IMR-90 (cell line): ENCODE measurements around the gene IQSEC1. TPM values are rescaled to one million over a fixed set of nuclear protein-coding genes. Genes with fewer than 3 reads are reported as not detected.

ENCODE experiments used
- ATAC-seq: fragments of 200-7000 bp; cut with Tn5 transposase; 2 replicates; pipeline ENCODE4 v1.9.1; 2020; ENCODE audit warnings: low read depth, mild to moderate bottlenecking, moderate library complexity
- BruUV-seq: library from RNA; stranded (reverse); fragments of 400-500 nt; replicated peaks from 2 replicates; lab custom pipeline; 2021; lab: Mats Ljungman, UMichigan
- CTCF ChIA-PET: fragments of 300-600 bp; formaldehyde crosslinking; extraction: SDS; loops from one replicate; lab custom pipeline; 2021; ENCODE audit warnings: antibody characterized with exemption; lab: Yijun Ruan, JAX
- POLR2A ChIA-PET: fragments of 300-600 bp; sonication (Branson Sonifier 250); formaldehyde crosslinking; loops from one replicate; lab custom pipeline; 2022; ENCODE audit warnings: antibody characterized with exemption; ENCODE audit not compliant: unreplicated experiment; lab: Charles Lee
- DNase-seq: peaks from one replicate; pipeline ENCODE4 v3.0.0; 2013
- H2AFZ ChIP-seq: replicated peaks from 2 replicates; pipeline ENCODE3; 2013; ENCODE audit warnings: low read length, mild to moderate bottlenecking; ENCODE audit not compliant: poor library complexity
- H2AK5ac ChIP-seq: 2 replicates; pipeline ENCODE4 v1.6.1; 2013; ENCODE audit warnings: low read depth, low read length, inconsistent platforms
- H2AK9ac ChIP-seq: replicated peaks from 2 replicates; pipeline ENCODE3; 2013; ENCODE audit warnings: mild to moderate bottlenecking, low read depth, low read length, moderate library complexity; ENCODE audit not compliant: poor library complexity
- H2BK120ac ChIP-seq: 2 replicates; pipeline ENCODE4 v1.6.1; 2013; ENCODE audit warnings: low read depth, low read length, inconsistent platforms
- H2BK15ac ChIP-seq: 3 replicates; pipeline ENCODE4 v1.6.1; 2013; ENCODE audit warnings: low read depth, low read length, inconsistent platforms
- H2BK20ac ChIP-seq: 2 replicates; pipeline ENCODE4 v1.6.1; 2013; ENCODE audit warnings: low read depth, mild to moderate bottlenecking, inconsistent platforms, low read length, moderate library complexity
- H2BK5ac ChIP-seq: 2 replicates; pipeline ENCODE4 v1.6.1; 2013; ENCODE audit warnings: mild to moderate bottlenecking, low read depth, low read length, inconsistent platforms; ENCODE audit not compliant: poor library complexity, severe bottlenecking
- H3K14ac ChIP-seq: replicated peaks from 2 replicates; pipeline ENCODE4 v1.6.1; 2013; ENCODE audit warnings: low read depth, low read length, inconsistent platforms
- H3K18ac ChIP-seq: 2 replicates; pipeline ENCODE4 v1.6.1; 2013; ENCODE audit warnings: low read depth, low read length, control low read depth
- H3K23ac ChIP-seq: 2 replicates; pipeline ENCODE4 v1.6.1; 2013; ENCODE audit warnings: low read depth, low read length, inconsistent platforms
- H3K27ac ChIP-seq: 2 replicates; pipeline ENCODE4 v1.5.1; 2013; ENCODE audit warnings: mild to moderate bottlenecking, control low read depth, low read length; ENCODE audit not compliant: insufficient read depth
- H3K27me3 ChIP-seq: 2 replicates; pipeline ENCODE4 v1.6.1; 2013; ENCODE audit warnings: low read length; ENCODE audit not compliant: control insufficient read depth, insufficient read depth
- H3K36me3 ChIP-seq: 2 replicates; pipeline ENCODE4 v1.6.1; 2013; ENCODE audit warnings: low read length, mixed read lengths; ENCODE audit not compliant: control insufficient read depth, insufficient read depth
- H3K4ac ChIP-seq: 2 replicates; pipeline ENCODE4 v1.6.1; 2013; ENCODE audit warnings: low read depth, low read length, inconsistent platforms
- H3K4me1 ChIP-seq: 2 replicates; pipeline ENCODE4 v1.6.1; 2013; ENCODE audit warnings: low read length, mixed read lengths; ENCODE audit not compliant: control insufficient read depth, insufficient read depth
- H3K4me2 ChIP-seq: 2 replicates; pipeline ENCODE4 v1.6.1; 2013; ENCODE audit warnings: low read depth, mild to moderate bottlenecking, control low read depth, low read length, moderate library complexity
- H3K4me3 ChIP-seq: 2 replicates; pipeline ENCODE4 v1.5.1; 2013; ENCODE audit warnings: low read depth, mild to moderate bottlenecking, control low read depth, low read length, moderate library complexity; ENCODE audit not compliant: insufficient read depth
- H3K56ac ChIP-seq: 2 replicates; pipeline ENCODE4 v1.6.1; 2013; ENCODE audit warnings: low read length, inconsistent platforms; ENCODE audit not compliant: insufficient read depth; ENCODE audit errors: extremely low read depth
- H3K79me1 ChIP-seq, 2 experiments: 2 replicates each; pipeline ENCODE4 v1.6.1; 2013; ENCODE audit warnings: low read length in 2 of 2, inconsistent platforms in 1 of 2, low read depth in 1 of 2
- H3K9ac ChIP-seq: 2 replicates; pipeline ENCODE4 v1.6.1; 2013; ENCODE audit warnings: low read depth, low read length, control low read depth
- H3K9me1 ChIP-seq: 2 replicates; pipeline ENCODE4 v1.6.1; 2013; ENCODE audit warnings: low read length, inconsistent platforms; ENCODE audit not compliant: insufficient read depth
- H3K9me3 ChIP-seq: 2 replicates; pipeline ENCODE4 v1.6.1; 2013; ENCODE audit warnings: low read length; ENCODE audit not compliant: control insufficient read depth, insufficient read depth
- H4K20me1 ChIP-seq: 2 replicates; pipeline ENCODE4 v1.6.1; 2013; ENCODE audit warnings: low read length, inconsistent platforms; ENCODE audit not compliant: insufficient read depth
- H4K5ac ChIP-seq: 2 replicates; pipeline ENCODE4 v1.6.1; 2013; ENCODE audit warnings: mild to moderate bottlenecking, low read depth, low read length, control low read depth
- H4K8ac ChIP-seq, 2 experiments: 2 replicates each; pipeline ENCODE4 v1.6.1; 2013; ENCODE audit warnings: low read depth in 2 of 2, low read length in 2 of 2, control low read depth in 1 of 2, inconsistent platforms in 1 of 2
- H4K91ac ChIP-seq: 2 replicates; pipeline ENCODE4 v1.6.1; 2013; ENCODE audit warnings: low read depth, low read length, inconsistent platforms; ENCODE audit not compliant: insufficient read depth
- FOS ChIP-seq: fragments of 150-350 bp; IDR thresholded peaks from 2 replicates; pipeline ENCODE4 v1.6.1; 2016; ENCODE audit warnings: low read depth, low read length
- MAFK ChIP-seq: IDR thresholded peaks from 2 replicates; pipeline ENCODE4 v1.6.1; 2012; ENCODE audit warnings: low read depth, low read length, improper control_type of control experiment
- NFE2L2 ChIP-seq: fragments of 150-350 bp; IDR thresholded peaks from 2 replicates; pipeline ENCODE4 v1.6.1; 2016; ENCODE audit warnings: low read depth, mild to moderate bottlenecking, low read length
- POLR2A ChIP-seq: IDR thresholded peaks from 2 replicates; pipeline ENCODE4 v1.6.1; 2012; ENCODE audit warnings: mild to moderate bottlenecking, low read depth, low read length
- RAD21 ChIP-seq: IDR thresholded peaks from 2 replicates; pipeline ENCODE4 v1.6.1; 2012; ENCODE audit warnings: low read length, improper control_type of control experiment
- RFX5 ChIP-seq: IDR thresholded peaks from 2 replicates; pipeline ENCODE4 v1.8.0; 2012; ENCODE audit warnings: low read depth, mild to moderate bottlenecking, low read length, moderate library complexity
- SMC3 ChIP-seq: fragments of 150-350 bp; IDR thresholded peaks from 2 replicates; pipeline ENCODE4 v1.6.1; 2016; ENCODE audit warnings: low read depth, mild to moderate bottlenecking, antibody characterized with exemption, low read length, moderate library complexity
- WGBS, 2 experiments: methylation state at CpG; one replicate each; pipeline versions ENCODE4 v1.1.5 to v1.1.7; 2013; ENCODE audit warnings: missing lambda C conversion rate in 2 of 2; ENCODE audit not compliant: insufficient read length in 1 of 2; ENCODE audit errors: extremely low coverage in 2 of 2; 5-methylcytosine and 5-hydroxymethylcytosine counted together
- dilution Hi-C: fragments of 300-500 bp; cut with HindIII; formaldehyde crosslinking; loops from one replicate; pipeline ENCODE4 v1.14.3; 2018; ENCODE audit warnings: low sequenced_read_pairs; ENCODE audit not compliant: unreplicated experiment
- in situ Hi-C: fragments of 300-500 bp; cut with MboI; formaldehyde crosslinking; loops from 3 replicates; pipeline ENCODE4 v1.14.3; 2019; ENCODE audit warnings: low sequenced_read_pairs, inconsistent platforms, mixed read lengths
- intact Hi-C: fragments of 100-400 bp; cut with micrococcal nuclease; formaldehyde crosslinking; loops from 2 replicates; pipeline ENCODE4 v1.10.0; 2022
- polyA plus RNA-seq, 3 experiments: library from polyadenylated mRNA; depleted of rRNA; stranded (reverse); fragments of >200 nt; gene quantifications; 2 replicates each; pipeline ENCODE4 v1.2.3, GENCODE V29; 2012; ENCODE audit warnings: low replicate concordance in 1 of 3
- total RNA-seq: library from RNA; depleted of rRNA; stranded (reverse); fragments of >200 nt; gene quantifications from 2 replicates; pipeline ENCODE4 v1.2.3, GENCODE V29; 2012

IQSEC1 gene
- total and polyA plus RNA-seq, 2 of the 4 experiments (the other 2 are of a cell fraction), result 5.9 to 11.9 TPM

GRCh38 chr3:12891391-12891984 is 181.7 kb downstream of the IQSEC1 start:
- BruUV-seq, result no TSS peak
- Histone ChIP-seq H2AK9ac (peak overlapping the region; percentile 6), H3K56ac (no peak overlapping the region), H3K27ac (no peak overlapping the region), H3K4me3 (no peak overlapping the region), H4K91ac (no peak overlapping the region), H3K18ac (no peak overlapping the region), H3K14ac (no peak overlapping the region), H4K5ac (no peak overlapping the region), H3K9me3 (no peaks in the 10 kb centered on the region), H2AK5ac (no peak overlapping the region), H3K4ac (no peak overlapping the region), H3K9me1 (0 out of 2 replicates have a peak, but pooled peaks cover under 1% of the 10 kb centered on the region), H3K79me1 (no peaks in the 10 kb centered on the region), H3K4me1 (no peaks in the 10 kb centered on the region), H2BK5ac (no peak overlapping the region), H2BK120ac (no peak overlapping the region), H4K8ac (no peak overlapping the region), H3K4me2 (peak overlapping the region; percentile 55), H3K36me3 (no peaks in the 10 kb centered on the region), H4K20me1 (no peaks in the 10 kb centered on the region), H2BK20ac (no peak overlapping the region), H3K27me3 (peaks cover 18% of the 10 kb centered on the region), H3K23ac (peak overlapping the region; percentile 5; the same call in 1 of the 2 replicates), H2BK15ac (no peak overlapping the region), H3K9ac (no peak overlapping the region), H2AFZ (peak overlapping the region; percentile 74)
- in situ Hi-C loops (loop anchor here (25.0 kb wide), 1 partner anchor 754 kb away; no protein-coding TSS in a partner anchor), intact Hi-C loops (loop anchor here (2.0 to 10.0 kb wide), 3 partner anchors 93 to 757 kb away; no protein-coding TSS in a partner anchor), dilution Hi-C loops (no loop called here)
- ChIA-PET POLR2A (interaction anchor here (0.5 kb wide), 1 partner anchor 94 kb away, joined by 3 read pairs; no protein-coding TSS in a partner anchor), CTCF (interaction anchor here (0.5 to 1.8 kb wide), 7 partner anchors 8 to 767 kb away, joined by 3 to 5 read pairs (median 3); no protein-coding TSS in a partner anchor)
- no peak for DNase-seq
- ATAC-seq, result peak; percentile 30
- 90% methylated on average over 4 of the region's 9 CpGs; no CpG with 5 or more reads in 1 of the 2 experiments for WGBS, 2 experiments
- no peak for TF ChIP-seq POLR2A
- no peak for TF ChIP-seq RFX5
- no peak for TF ChIP-seq FOS
- no peak for TF ChIP-seq NFE2L2
- TF ChIP-seq RAD21, result no peak
- TF ChIP-seq MAFK, result no peak
- TF ChIP-seq SMC3, result no peak
